GM19467 (cell line): ENCODE results near the gene METTL8.
A peak's percentile ranks its signal among the peaks of the same experiment; 100 is the strongest.
"Not testable (repeated sequence)": the region's sequence is repeated elsewhere in the genome, so short reads cannot be mapped to it uniquely, and the experiment has no call there.

ENCODE experiments used
- ATAC-seq: cut with Tn5 transposase; IDR thresholded peaks from one replicate; pipeline ENCODE4 v1.9.1; 2021; ENCODE audit warnings: mild to moderate bottlenecking, moderate library complexity; ENCODE audit not compliant: unreplicated experiment

Gene METTL8

DNA sequence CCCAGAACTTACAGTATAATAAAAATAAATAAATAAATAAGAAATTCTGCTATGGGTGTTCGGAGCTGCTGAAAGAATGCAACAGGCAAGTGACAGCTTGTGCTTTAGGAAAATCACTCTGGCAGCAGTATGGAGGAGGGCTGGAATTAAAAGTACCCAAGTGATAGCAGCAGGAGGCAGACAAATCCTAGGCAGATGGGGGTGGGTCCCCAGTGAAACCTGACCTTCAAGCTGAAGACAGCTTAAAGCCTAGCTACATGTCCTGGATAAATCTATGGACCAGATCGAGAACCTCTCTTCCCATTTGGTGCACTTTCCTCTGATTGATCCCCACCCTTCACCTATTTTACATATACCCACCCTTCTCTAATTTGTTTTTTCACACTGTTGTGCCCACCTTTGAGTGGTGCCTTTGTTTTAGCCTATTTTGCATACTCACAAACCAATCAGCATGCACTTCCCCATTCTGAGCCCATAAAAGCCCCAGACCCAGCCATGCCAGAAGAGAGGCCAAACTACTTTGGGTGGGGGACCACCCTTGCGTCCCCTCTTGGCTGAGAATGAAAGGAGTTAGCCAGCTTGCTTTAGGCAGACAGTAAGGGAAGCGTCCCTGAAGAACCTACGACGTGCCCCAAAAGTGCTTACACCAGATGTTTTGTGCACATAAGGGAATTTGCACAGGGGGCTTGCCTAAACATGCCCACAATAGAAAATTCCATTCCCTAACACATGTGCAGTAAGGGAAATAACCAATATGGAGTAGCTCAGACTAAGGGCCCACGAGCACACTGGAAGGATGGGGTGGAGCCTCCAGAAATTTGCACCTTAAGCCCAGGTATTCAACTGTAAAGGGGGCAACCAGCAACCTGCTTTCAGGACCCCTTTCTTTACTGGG lies 3.0 kb downstream of the METTL8 start:
- ATAC-seq = no peak

GRCh38 chr2:171422710-171423495 lies 10.9 kb downstream of the METTL8 start:
- not testable (repeated sequence) for ATAC-seq

DNA sequence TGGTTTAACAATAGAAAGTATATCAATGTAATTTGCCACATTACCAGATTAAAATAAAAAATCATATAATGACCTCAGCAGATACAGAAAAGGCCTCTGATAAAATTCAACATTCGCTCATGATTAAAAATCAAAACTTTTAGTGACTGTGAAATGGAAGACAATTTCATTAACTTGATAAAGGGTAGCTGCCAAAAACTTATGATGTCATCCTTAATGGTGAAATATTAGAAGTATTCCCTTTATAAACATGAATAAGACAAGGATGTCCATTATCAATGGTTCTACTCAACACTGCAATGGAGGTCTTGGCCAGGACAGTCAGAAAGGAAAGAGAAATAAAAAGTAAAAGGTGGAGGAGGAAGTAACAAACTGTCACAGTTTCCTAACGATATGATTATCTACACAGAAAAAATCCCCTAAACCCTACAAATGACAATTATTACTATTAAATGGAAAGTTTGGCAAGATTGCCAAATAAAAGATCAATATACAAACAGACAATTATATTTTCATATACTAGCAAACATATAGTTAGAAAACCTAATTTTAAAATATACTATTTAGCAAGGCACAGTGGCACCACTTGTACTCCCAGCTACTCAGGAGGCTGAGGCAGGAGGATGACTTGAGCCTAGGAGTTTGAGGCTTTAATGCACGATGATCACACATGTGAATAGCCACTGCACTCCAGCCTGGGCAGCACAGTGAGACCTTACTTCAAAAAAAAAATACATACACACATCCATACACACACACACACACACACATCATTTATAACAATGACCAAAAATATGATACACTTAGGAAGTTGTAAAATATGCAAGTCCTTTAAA lies 12.8 kb downstream of the METTL8 start:
- ATAC-seq = no peak

DNA sequence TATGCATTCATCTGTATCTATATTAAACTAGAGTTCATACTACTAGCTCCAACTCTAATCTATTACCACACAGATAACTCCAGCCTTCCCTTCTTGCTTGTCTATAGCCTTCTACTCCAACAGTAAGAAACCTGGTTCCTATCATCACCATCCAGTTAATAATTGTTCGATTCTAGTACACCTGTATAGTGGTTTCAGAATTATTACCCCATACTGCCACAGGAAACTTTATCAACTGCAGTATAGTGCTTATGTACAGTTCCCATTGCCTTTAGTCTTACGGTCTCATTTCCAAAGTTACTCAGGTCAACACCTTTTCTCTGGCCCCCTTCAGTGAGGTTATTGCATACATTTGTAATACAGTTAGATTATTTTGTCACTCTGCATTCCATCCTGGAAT lies 14.5 kb downstream of the METTL8 start:
- no peak for ATAC-seq

GRCh38 chr2:171416009-171416926 lies 17.5 kb downstream of the METTL8 start:
- peak; percentile 96 for ATAC-seq

- ATAC-seq = not testable (repeated sequence)
Measured at GRCh38 chr2:171414645-171415044, 19.1 kb downstream of the METTL8 start.

DNA sequence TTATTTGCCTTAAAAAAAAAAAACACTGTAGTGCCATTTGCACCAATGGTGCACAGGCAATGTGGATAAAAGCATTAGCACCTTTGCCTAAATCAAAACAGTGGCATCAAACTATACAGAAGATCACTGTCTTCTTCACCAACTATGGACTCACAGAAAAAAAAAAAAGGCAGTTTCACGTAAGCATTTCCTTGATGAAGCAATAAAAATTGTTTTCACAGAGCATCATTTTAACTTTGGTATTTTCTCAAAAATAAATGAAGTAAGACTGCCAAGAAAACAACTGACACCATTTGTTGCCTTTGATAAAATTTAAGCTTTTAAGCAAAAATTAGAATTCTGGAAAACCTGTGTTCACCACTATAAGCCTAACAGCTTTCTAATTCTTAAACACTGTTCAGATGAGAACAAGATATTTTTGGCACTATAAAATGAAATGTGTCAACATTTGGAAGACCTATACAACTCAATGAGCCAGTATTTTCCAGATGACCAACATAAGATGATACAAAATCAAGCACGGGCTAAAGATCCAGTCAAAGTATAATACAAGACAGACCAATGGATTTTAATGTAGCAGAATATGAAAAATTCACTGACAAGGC lies 21.1 kb downstream of the METTL8 start:
- no peak for ATAC-seq

- no peak for ATAC-seq
Measured at GRCh38 chr2:171411791-171412483, 21.9 kb downstream of the METTL8 start.

- no peak for ATAC-seq
Measured at GRCh38 chr2:171411214-171411613, 22.6 kb downstream of the METTL8 start.

DNA sequence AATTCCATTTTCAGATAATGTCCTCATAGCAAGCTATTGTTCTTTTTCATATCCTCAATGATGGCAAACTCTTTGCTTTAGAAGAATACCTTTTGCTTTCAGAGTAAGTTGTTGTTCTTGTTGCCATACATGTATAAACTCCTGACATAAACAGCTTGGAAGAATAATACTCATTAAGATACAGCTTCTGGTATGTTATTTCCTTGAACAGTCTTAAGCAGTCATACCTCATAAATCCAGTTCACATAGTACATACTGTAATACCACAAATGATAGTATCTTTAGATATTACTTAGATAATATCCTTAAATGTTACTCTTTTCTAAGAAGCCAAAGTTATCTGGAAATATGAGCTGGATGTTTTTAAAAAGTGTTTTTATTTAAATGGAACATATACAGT lies 23.2 kb downstream of the METTL8 start:
- ATAC-seq = no peak

- ATAC-seq = no peak
Measured at GRCh38 chr2:171410101-171410500, 23.7 kb downstream of the METTL8 start.

- no peak for ATAC-seq
Measured at GRCh38 chr2:171409436-171409971, 24.3 kb downstream of the METTL8 start.

DNA sequence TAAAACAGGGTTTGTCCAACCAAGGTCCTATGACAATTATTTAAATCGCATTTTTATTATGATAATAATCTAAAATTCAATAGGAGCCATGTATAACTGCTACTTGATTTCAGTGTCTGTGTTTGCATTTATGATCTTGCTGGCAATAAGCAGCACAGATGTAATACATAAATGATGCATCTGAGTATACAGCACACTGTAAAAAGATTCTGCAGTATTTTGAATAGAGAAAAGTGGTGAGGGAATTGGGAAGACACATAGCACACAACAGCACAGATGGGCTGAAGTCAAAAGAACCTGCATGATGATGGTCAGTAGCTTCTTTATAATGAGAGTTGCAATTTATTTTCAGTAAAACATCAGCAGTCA lies 26.1 kb downstream of the METTL8 start:
- ATAC-seq = no peak

DNA sequence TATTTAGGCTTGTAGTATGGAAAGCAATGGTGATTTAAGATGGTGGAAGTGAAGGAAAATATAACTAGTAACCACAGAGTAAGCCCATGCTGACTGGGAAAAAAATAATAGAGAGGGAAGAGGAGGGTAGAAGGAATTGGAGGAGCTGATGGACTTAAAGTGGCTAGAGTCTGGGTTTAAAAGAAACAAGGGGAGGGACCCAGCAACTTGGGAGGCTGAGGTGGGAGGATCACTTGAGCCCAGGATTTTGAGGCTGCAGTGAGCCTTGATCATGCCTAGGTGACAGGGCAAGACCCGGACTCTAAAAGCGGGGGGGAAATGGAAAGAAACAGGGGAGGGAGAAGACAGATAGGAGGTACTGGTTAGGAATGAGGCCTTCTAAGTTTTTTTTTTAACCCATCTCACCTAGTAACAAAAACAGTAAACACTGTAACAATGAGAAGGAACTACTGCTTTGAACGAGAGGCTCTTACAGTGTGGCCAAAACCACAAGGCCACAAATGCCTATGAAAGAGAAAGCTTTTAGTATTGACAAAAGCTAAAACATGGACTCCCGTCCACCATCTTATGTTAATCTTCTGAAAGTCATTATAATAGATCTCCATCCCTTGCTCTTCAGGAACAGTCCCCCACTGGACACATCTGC lies 26.6 kb downstream of the METTL8 start:
- ATAC-seq = no peak

- ATAC-seq = peak; percentile 41
Measured at GRCh38 chr2:171406044-171406443, 27.7 kb downstream of the METTL8 start.

- no peak for ATAC-seq
Measured at GRCh38 chr2:171405546-171405945, 28.2 kb downstream of the METTL8 start.

DNA sequence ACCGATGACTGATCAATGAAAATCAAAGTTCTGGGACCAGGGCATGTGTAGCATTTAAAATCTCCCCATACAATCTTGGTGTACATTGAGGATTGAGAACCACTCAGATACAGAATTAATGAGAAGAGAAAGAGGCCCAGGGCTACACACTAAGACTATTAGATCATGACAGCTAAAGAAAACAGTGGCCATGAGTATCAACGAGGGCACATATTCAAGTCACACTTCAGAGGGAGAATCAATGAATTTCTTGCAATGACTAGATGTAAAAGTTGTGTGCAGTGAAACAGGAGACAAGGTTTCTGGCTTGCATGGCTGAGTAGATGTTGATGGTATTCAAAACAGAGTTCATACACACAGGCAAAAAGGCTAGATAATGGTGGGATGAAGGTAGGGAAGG lies 29.1 kb downstream of the METTL8 start:
- no peak for ATAC-seq

DNA sequence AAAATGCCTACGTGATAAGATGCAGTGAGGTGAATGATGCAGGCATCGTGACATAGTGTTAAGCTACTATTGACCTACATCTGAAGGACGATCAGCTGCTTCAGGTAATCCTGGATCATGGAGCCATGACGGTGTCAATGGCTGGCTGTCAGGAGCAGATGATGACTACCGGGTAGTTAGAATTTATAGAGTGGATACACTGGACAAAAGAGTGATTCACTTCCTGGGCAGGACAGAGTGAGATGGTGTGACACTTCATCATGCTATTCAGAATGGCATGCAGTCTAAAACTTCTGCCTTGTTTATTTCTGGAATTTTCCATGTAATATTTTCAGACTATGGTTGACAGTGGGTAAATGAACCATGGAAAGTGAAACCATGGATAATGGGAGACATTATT lies 29.5 kb downstream of the METTL8 start:
- ATAC-seq = no peak
